Muscle of back (tissue), 11 donors: Measurements from ENCODE around the gene NINJ2. TPM values are rescaled to one million over a fixed set of nuclear protein-coding genes. Genes with fewer than 3 reads are reported as not detected.
"Not testable (repeated sequence)": the region's sequence is repeated elsewhere in the genome, so short reads cannot be mapped to it uniquely, and the experiment has no call there.

Experiments
- DNase-seq, 3 donors: peaks; one replicate each; pipeline versions ENCODE4 v3.0.0 to v3.0.0-alpha.2; 2013
- polyA plus RNA-seq, 10 donors: library from polyadenylated mRNA; unstranded; fragments of 120-200 nt; gene quantifications; one replicate each; pipeline ENCODE4 v1.2.1, GENCODE V29; 2013; ENCODE audit not compliant: insufficient read length in 10 of 10

The NINJ2 gene
- polyA plus RNA-seq, 10 donors: 3.5 to 7.0 (median 5.2) TPM

- no peak for DNase-seq
Measured at GRCh38 chr12:587132-588023, 75.9 kb downstream of the NINJ2 start.

GRCh38 chr12:586318-587071 is 76.8 kb downstream of the NINJ2 start:
- no peak for DNase-seq

DNA sequence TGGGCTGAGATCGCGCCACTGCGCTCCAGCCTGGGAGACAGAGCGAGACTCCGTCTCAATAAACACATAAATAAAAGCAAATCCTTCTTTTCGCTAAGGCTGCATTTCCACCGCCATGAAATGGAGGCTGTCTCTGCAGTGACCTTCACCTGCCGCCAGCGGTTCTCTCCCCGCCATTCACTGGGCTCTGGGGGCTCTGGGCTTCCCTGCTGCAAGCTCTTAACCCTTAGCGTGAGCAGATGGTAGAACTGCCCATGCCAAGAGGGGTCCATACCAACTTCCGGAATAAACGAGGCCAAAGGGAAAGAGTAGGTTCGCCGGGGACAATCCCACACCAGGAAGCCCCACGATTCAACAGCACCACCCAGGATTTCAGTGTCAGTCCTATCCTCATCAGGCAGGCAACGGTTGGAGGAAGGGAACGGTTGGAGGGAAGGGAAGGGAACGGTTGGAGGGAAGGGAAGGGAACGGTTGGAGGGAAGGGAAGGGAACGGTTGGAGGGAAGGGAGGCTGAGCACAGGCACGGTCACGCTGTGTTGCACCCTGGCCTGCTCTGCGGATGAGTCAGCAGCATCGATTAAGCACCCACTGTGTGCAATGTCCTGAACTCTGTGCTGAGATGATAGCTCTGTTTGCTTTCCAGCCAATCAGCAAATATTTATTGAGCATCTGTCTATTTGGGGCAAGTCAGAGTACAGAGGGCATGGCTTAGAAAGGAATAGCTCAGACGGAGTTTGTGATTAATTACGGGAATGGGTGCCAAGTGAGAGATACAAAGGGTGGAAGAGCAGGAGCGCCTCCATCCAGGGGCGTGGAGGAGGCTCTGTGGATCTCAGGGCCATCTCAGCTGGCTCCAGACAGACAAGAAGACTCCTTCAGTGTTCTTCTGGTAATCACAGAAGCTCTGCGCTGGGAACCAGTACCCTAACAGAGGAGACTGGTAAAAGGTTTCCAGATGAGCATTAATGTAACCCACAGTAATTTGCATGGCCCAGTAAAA is 77.9 kb downstream of the NINJ2 start:
- no peak for DNase-seq

DNA sequence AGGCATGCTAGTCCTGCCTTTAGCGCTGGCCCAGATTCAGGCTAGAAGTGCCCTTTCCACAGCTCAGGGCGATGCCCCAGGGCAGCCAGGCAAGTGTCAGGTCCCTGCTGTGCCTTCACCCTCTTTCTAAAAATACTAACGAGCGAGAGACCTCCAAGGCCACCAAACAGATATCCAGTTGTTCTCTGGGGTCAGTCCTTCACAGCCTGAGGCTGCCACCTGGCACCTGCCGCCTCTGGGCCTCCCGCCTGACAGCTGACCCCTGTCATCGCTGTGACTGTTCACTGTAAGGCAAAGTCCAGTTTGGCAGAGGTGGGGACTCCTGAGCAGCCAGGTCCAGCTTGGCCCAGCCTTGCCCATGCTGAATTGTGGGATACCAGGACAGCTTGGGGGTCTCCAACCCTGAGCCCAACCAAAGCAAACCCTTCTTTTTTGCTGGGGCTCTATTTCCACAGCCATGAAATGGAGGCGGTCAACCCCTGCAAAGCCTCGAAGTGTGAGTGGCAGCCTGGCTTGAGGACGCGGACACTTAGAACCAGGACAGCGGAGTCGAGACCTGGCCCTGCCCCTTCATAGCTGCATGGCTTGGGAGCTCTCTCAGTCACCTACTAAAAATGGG is 79.9 kb downstream of the NINJ2 start:
- DNase-seq: no peak

GRCh38 chr12:581746-582145 is 81.5 kb downstream of the NINJ2 start:
- no peak for DNase-seq

DNA sequence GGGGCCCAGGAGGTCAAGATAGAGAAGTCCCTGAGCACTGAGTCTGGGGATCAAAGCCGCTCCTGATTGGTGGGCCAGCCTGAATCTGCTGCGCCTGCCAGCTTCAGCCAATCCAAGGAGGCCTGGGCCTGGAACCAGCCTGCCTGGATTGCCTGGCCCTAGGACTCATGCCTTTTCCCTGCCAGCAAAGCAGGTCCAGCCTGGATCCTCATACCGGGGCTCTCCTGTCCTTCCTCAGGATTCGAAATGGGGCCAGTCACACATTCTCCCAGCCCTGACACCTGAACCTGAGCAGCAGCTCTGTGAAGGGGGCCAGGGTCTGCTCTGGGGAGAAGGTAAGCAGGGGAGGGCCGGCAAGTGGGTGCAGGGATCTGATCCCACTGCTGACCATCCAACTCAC is 81.9 kb downstream of the NINJ2 start:
- no peak for DNase-seq

DNA sequence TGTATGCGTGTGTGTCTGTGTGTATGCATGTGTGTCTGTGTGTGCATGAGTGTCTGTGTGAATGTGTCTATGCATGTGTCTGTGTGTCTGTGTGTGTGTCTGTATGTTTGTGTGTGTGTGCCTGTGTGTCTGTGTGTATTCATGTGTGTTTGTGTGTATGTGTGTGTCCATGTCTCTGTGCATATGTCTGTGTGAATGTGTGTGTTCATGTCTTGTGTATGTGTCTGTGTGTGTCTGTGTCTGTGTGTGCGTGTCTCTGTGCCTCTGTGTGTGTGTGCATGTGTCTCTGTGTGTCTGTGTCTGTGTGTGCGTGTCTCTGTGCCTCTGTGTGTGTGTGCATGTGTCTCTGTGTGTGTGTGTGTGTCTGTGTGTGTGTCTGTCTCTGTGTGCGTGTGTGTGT is 82.4 kb downstream of the NINJ2 start:
- no peak for DNase-seq

GRCh38 chr12:579420-580110 is 83.7 kb downstream of the NINJ2 start:
- DNase-seq: no peak

DNA sequence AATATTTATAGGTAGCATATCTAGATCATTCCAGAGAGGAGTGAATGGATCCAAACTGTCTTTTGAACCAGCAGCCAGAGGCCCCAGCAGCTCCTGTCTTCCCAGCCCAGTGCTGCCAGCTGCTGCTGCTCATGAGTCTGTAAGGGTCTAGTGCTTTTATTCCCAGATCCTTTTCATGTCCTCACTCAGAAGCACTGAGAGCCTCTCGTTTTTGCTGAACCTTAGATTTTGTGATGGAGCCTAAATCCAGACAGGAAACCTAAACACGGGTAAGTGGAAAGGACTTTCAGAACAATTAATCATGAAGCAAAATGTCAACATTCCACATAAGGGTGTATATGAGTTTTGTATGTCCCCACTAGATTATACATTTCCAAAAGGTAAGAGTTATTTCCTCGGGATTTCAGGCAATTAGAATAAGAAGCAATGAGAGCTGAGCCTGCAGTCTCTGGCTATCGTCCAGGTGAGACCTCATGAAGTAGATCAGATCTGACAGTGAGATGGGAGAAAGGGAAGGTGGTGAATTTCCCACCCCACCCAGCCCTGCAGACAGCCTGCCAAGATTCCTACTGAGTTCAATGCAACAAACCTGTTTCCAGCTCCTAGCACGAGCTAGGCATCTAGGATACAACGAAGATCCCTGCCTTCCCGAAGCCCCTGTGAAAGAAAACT is 84.4 kb downstream of the NINJ2 start:
- DNase-seq: peak in 1 of 3 donors; percentile 27

DNA sequence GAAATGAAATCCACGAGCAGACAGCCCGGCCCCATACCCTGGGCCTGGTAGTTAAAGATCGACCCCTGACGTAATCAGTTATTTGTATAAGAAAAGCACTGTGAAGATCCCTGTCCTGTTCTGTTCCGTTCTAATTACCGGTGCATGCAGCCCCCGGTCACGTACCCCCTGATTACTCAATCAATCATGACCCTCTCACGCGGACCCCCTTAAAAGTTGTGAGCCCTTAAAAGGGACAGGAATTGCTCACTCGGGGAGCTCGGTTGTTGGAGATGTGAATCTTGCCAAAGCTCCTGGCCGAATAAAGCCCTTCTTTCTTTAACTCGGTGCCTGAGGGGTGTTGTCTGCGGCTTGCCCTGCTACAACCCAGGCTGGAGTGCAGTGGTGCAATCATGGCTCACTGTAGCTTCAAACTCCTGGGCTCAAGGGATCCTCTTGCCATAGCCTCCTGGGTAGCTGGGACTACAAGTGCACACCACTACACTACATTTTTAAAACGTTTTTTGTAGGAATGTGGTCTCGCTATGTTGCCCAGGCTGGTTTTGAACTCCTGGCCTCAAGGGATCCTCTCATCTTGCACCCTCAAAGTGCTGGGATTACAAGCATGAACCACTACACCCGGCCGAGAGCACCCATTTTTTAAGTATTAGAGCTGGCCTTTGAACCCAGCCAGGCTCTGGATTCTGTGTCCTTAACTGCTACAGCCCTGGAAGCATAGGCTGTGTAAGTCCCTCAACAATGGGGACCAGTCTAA is 85.1 kb downstream of the NINJ2 start:
- not testable (repeated sequence) for DNase-seq

GRCh38 chr12:576615-577110 is 86.6 kb downstream of the NINJ2 start:
- DNase-seq: no peak

DNA sequence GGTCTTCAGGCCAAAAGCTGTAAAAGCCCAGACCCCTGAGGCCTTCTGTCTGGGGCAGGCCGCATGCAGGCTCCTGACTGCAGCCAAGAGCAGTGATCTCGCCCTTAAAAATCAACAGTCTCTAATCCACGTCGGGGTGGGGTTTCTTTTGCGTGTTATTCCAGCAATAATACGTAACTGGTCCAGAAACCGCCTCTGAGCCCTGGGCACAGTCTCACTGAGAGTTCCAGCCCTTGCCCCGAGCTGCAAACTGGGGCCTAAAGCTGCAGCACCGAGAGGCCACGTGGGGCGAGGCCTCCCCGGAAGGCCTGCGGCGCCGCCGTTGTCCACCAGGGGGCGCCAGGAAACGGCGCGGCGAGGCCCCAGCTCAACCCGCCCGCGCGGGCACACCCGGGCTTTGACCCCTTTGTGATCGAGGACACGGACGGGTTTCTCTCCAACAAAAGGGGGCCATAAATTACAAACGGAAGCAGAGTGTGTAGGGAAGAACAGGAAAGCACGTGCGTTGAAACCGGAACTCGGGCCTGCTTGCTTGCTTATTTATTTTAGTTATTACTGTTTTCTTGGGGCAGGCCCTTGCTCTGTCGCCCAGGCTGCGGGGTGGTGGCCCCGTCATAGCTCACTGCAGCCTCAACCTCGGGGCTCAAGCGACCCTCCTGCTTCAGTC is 87.2 kb downstream of the NINJ2 start:
- peak; percentile 64 to 93 (median 84) for DNase-seq

GRCh38 chr12:575129-575502 is 88.1 kb downstream of the NINJ2 start:
- DNase-seq: no peak

- no peak for DNase-seq
Measured at GRCh38 chr12:574475-575128, 88.6 kb downstream of the NINJ2 start.

- DNase-seq: no peak
Measured at GRCh38 chr12:573232-573631, 90.0 kb downstream of the NINJ2 start.

- DNase-seq: no peak
Measured at GRCh38 chr12:572532-572899, 90.7 kb downstream of the NINJ2 start.

- peak in 1 of 3 donors; percentile 24 for DNase-seq
Measured at GRCh38 chr12:571795-572531, 91.3 kb downstream of the NINJ2 start.
